ENCODE data around the gene CEP192.

CEP192 gene

DNA sequence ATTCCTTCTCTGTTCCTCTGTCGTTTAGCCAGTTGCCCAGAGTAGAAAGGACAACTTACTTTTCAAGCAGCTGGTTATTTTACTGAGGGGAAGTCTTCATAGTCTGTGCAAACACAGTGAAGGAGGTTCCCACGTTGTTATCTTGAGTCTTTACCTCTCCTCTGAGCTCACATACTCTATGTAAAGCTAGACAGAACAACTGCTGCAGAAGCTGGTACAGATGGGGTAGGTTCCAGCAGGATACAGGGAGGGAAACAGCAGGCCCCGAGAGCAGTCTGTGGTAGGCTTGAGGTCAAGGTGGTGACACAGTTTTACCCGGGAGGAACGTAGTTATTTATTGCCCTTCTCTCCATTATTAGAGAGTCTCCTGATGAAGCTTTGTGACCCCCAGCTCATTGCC is 134.0 kb downstream of the CEP192 start:
- H4K20me1 ChIP-seq (ENCODE audit: control insufficient read depth, insufficient read depth, low read depth, low read length): no peaks in the 10 kb centered on the region
- H3K4me3 ChIP-seq (ENCODE audit: low read length): no peak overlapping the region
- no peaks in the 10 kb centered on the region for H3K79me2 ChIP-seq (ENCODE audit: control insufficient read depth, low read length)
- H3K27me3 ChIP-seq (ENCODE audit: control insufficient read depth, low read length): no peaks in the 10 kb centered on the region
- TF ChIP-seq CTCF (IDR thresholded peaks at IDR 0.05; ENCODE audit: low read depth, low read length, poor library complexity, severe bottlenecking) (no peak), EZH2phosphoT487 (IDR thresholded peaks at IDR 0.05; ENCODE audit: borderline replicate concordance, low read length) (no peak)
- H3K36me3 ChIP-seq (ENCODE audit: control insufficient read depth, low read length): peaks cover 22% of the 10 kb centered on the region
- peaks cover 3% of the 10 kb centered on the region; the same call in 1 of the 2 replicates for H3F3A ChIP-seq (ENCODE audit: control insufficient read depth, insufficient read depth)
- no peaks in the 10 kb centered on the region for H3K9me2 ChIP-seq (replicated peaks; ENCODE audit: control insufficient read depth, low read length)
- H3K27ac ChIP-seq (ENCODE audit: low read depth, low read length): no peak overlapping the region
- H3K4me1 ChIP-seq (ENCODE audit: control insufficient read depth, low read length): no peaks in the 10 kb centered on the region
- H3K9me3 ChIP-seq (ENCODE audit: control insufficient read depth, insufficient read depth, low read length): no peaks in the 10 kb centered on the region
- no peak overlapping the region for H3K4me2 ChIP-seq (ENCODE audit: low read length)

DNA sequence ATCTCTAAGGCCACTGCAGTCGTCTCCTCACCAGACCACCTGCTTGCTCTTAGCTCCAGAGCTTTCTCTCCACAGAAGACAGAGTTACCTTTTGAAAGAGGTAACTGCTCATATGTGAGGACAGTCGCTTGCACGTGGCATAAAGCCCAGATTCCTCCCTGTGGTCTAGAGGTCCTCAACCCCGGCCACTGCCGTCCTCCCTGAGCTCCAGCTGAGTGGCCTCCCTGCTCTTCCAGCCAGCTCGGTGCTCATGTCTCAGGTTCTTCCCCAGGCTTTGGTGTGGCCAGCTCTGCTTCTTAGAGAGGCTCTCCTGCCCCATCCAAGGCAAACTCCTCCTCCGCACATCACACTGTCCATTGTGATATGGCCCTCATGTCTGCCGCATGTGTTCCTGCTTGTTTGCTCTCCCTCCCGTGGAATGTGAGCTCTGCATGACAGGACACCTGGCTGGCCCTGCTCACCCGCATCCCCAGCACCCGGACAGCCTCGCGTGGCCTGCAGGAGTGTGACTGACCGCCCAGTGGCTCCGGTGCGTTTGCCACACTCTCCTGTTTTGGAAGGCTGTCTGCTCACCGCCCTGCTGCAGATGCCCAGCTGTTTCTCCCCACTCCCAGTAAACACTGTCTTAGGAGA is 135.9 kb downstream of the CEP192 start:
- Histone ChIP-seq H3K4me2 (ENCODE audit: low read length) (no peak overlapping the region), H3K4me1 (ENCODE audit: control insufficient read depth, low read length) (no peaks in the 10 kb centered on the region), H3K9me3 (ENCODE audit: control insufficient read depth, insufficient read depth, low read length) (no peaks in the 10 kb centered on the region), H3K27me3 (ENCODE audit: control insufficient read depth, low read length) (no peaks in the 10 kb centered on the region), H3K27ac (ENCODE audit: low read depth, low read length) (no peak overlapping the region), H3F3A (ENCODE audit: control insufficient read depth, insufficient read depth) (peaks cover 3% of the 10 kb centered on the region; the same call in 1 of the 2 replicates), H4K20me1 (ENCODE audit: control insufficient read depth, insufficient read depth, low read depth, low read length) (no peaks in the 10 kb centered on the region), H3K4me3 (ENCODE audit: low read length) (no peak overlapping the region), H3K36me3 (ENCODE audit: control insufficient read depth, low read length) (peaks cover 11% of the 10 kb centered on the region), H3K9me2 (replicated peaks; ENCODE audit: control insufficient read depth, low read length) (no peaks in the 10 kb centered on the region), H3K79me2 (ENCODE audit: control insufficient read depth, low read length) (no peaks in the 10 kb centered on the region)
- TF ChIP-seq EZH2phosphoT487 (IDR thresholded peaks at IDR 0.05; ENCODE audit: borderline replicate concordance, low read length) (no peak), CTCF (IDR thresholded peaks at IDR 0.05; ENCODE audit: low read depth, low read length, poor library complexity, severe bottlenecking) (no peak)

- Histone ChIP-seq H3K4me2 (ENCODE audit: low read length) (no peak overlapping the region), H3K9me2 (replicated peaks; ENCODE audit: control insufficient read depth, low read length) (no peaks in the 10 kb centered on the region), H3K4me1 (ENCODE audit: control insufficient read depth, low read length) (no peaks in the 10 kb centered on the region), H3F3A (ENCODE audit: control insufficient read depth, insufficient read depth) (peaks cover 3% of the 10 kb centered on the region; the same call in 1 of the 2 replicates), H3K27ac (ENCODE audit: low read depth, low read length) (no peak overlapping the region), H3K4me3 (ENCODE audit: low read length) (no peak overlapping the region), H4K20me1 (ENCODE audit: control insufficient read depth, insufficient read depth, low read depth, low read length) (no peaks in the 10 kb centered on the region), H3K79me2 (ENCODE audit: control insufficient read depth, low read length) (no peaks in the 10 kb centered on the region), H3K9me3 (ENCODE audit: control insufficient read depth, insufficient read depth, low read length) (no peaks in the 10 kb centered on the region), H3K27me3 (ENCODE audit: control insufficient read depth, low read length) (peaks cover 12% of the 10 kb centered on the region), H3K36me3 (ENCODE audit: control insufficient read depth, low read length) (no peaks in the 10 kb centered on the region)
- no peak for TF ChIP-seq CTCF (IDR thresholded peaks at IDR 0.05; ENCODE audit: low read depth, low read length, poor library complexity, severe bottlenecking)
- no peak for TF ChIP-seq EZH2phosphoT487 (IDR thresholded peaks at IDR 0.05; ENCODE audit: borderline replicate concordance, low read length)
Measured at GRCh38 chr18:13131283-13131682, 140.1 kb downstream of the CEP192 start.
